OCI-LY1 (cell line): ENCODE results near the gene SLC6A19.

ENCODE experiments used
- H2AFZ ChIP-seq: fragments of 200-600 bp; sonication (generic), shearing (Covaris generic); 2 replicates; pipeline ENCODE4 v1.6.0; 2014; ENCODE audit warnings: antibody characterized with exemption, mild to moderate bottlenecking, low read length
- H3F3A ChIP-seq: fragments of 200-600 bp; sonication (generic), shearing (Covaris generic); 2 replicates; pipeline ENCODE4 v1.6.0; 2014; ENCODE audit warnings: mild to moderate bottlenecking, antibody characterized with exemption, low read length, moderate library complexity; ENCODE audit not compliant: insufficient read depth
- H3K27ac ChIP-seq: fragments of 200-600 bp; sonication (generic); 2 replicates; pipeline ENCODE4 v1.5.1; 2014; ENCODE audit warnings: low read length, mixed run types, mild to moderate bottlenecking, low read depth; ENCODE audit not compliant: poor library complexity, severe bottlenecking
- H3K27me3 ChIP-seq: fragments of 200-600 bp; sonication (generic); 2 replicates; pipeline ENCODE4 v1.6.0; 2014; ENCODE audit warnings: antibody characterized with exemption, mild to moderate bottlenecking, low read length, moderate library complexity; ENCODE audit not compliant: insufficient read depth
- H3K36me3 ChIP-seq: fragments of 200-600 bp; sonication (generic); 2 replicates; pipeline ENCODE4 v1.6.1; 2014; ENCODE audit warnings: mild to moderate bottlenecking, antibody characterized with exemption, low read length, moderate library complexity, mixed read lengths; ENCODE audit not compliant: insufficient read depth
- H3K4me1 ChIP-seq: fragments of 200-600 bp; sonication (generic); 2 replicates; pipeline ENCODE4 v1.5.1; 2014; ENCODE audit warnings: mild to moderate bottlenecking, low read length, moderate library complexity; ENCODE audit not compliant: insufficient read depth, severe bottlenecking
- H3K4me2 ChIP-seq: fragments of 200-600 bp; sonication (generic), shearing (Covaris generic); 2 replicates; pipeline ENCODE4 v1.6.1; 2014; ENCODE audit warnings: low read length
- H3K4me3 ChIP-seq: fragments of 200-600 bp; sonication (generic); 2 replicates; pipeline ENCODE4 v1.5.1; 2014; ENCODE audit warnings: low read length, low read depth, mild to moderate bottlenecking, mixed read lengths; ENCODE audit not compliant: poor library complexity, severe bottlenecking
- H3K79me2 ChIP-seq: fragments of 200-600 bp; shearing (Covaris generic); 2 replicates; pipeline ENCODE4 v1.6.1; 2016; ENCODE audit warnings: mixed run types, low read length, mixed read lengths; ENCODE audit not compliant: insufficient read depth
- H3K9ac ChIP-seq: fragments of 200-600 bp; sonication (generic), shearing (Covaris generic); 2 replicates; pipeline ENCODE4 v1.6.1; 2014; ENCODE audit warnings: mild to moderate bottlenecking, low read length, mixed read lengths
- H3K9me2 ChIP-seq: fragments of 200-600 bp; sonication (generic), shearing (Covaris generic); 2 replicates; pipeline ENCODE4 v1.6.1; 2014; ENCODE audit warnings: low read depth, mild to moderate bottlenecking, low read length, mixed read lengths
- H3K9me3 ChIP-seq: fragments of 200-600 bp; shearing (Covaris generic); 2 replicates; pipeline ENCODE4 v1.6.1; 2014; ENCODE audit warnings: low read length, mixed read lengths
- H4K20me1 ChIP-seq: fragments of 200-600 bp; sonication (generic), shearing (Covaris generic); 2 replicates; pipeline ENCODE4 v1.6.0; 2016; ENCODE audit warnings: mild to moderate bottlenecking, low read length; ENCODE audit not compliant: insufficient read depth
- EZH2 ChIP-seq: fragments of 200-600 bp; sonication (generic), shearing (Covaris generic); IDR thresholded peaks from 2 replicates; pipeline ENCODE4 v1.8.0; 2017; ENCODE audit warnings: borderline replicate concordance, mixed run types, mild to moderate bottlenecking, antibody characterized with exemption, low read length, moderate library complexity, mixed read lengths
- TF ChIP-seq, protein P1 (sequence below): fragments of 200-600 bp; sonication (generic), shearing (Covaris generic); IDR thresholded peaks from 2 replicates; pipeline ENCODE4 v1.5.1; 2017; ENCODE audit warnings: mild to moderate bottlenecking, antibody characterized with exemption, low read length, moderate library complexity, mixed read lengths

Gene SLC6A19

DNA sequence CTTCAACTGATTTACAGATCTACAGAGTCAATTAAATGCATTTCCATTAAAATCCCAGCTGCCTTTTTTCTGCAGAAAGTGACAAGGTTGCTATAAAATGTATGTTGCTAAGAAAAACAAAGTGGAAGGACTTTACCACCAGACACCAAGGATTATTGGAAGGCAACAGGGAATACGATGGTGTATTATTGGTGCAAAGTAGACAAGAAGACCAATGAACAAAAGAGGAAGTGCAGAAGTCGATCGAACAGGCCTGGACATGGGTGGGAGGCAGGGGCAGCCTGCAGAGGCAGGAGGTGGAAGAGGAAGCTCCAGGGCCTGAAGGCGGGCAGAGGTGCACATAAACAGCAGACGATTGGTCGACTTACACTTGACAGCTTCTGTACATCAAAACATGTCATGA lies 10.6 kb upstream of the SLC6A19 start:
- H2AFZ ChIP-seq = no peak overlapping the region
- no peak overlapping the region for H3K4me2 ChIP-seq
- H4K20me1 ChIP-seq = no peaks in the 10 kb centered on the region
- H3K36me3 ChIP-seq = no peaks in the 10 kb centered on the region
- no peaks in the 10 kb centered on the region for H3F3A ChIP-seq
- no peaks in the 10 kb centered on the region for H3K79me2 ChIP-seq
- H3K4me1 ChIP-seq = no peaks in the 10 kb centered on the region
- H3K9ac ChIP-seq = no peak overlapping the region
- H3K9me3 ChIP-seq = no peaks in the 10 kb centered on the region
- no peaks in the 10 kb centered on the region for H3K9me2 ChIP-seq
- no peak overlapping the region for H3K27ac ChIP-seq
- H3K4me3 ChIP-seq = no peak overlapping the region
- no peaks in the 10 kb centered on the region; the same call in 1 of the 2 replicates for H3K27me3 ChIP-seq
- TF ChIP-seq EZH2 = no peak
- TF ChIP-seq, protein P1, sequence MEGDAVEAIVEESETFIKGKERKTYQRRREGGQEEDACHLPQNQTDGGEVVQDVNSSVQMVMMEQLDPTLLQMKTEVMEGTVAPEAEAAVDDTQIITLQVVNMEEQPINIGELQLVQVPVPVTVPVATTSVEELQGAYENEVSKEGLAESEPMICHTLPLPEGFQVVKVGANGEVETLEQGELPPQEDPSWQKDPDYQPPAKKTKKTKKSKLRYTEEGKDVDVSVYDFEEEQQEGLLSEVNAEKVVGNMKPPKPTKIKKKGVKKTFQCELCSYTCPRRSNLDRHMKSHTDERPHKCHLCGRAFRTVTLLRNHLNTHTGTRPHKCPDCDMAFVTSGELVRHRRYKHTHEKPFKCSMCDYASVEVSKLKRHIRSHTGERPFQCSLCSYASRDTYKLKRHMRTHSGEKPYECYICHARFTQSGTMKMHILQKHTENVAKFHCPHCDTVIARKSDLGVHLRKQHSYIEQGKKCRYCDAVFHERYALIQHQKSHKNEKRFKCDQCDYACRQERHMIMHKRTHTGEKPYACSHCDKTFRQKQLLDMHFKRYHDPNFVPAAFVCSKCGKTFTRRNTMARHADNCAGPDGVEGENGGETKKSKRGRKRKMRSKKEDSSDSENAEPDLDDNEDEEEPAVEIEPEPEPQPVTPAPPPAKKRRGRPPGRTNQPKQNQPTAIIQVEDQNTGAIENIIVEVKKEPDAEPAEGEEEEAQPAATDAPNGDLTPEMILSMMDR = no peak

DNA sequence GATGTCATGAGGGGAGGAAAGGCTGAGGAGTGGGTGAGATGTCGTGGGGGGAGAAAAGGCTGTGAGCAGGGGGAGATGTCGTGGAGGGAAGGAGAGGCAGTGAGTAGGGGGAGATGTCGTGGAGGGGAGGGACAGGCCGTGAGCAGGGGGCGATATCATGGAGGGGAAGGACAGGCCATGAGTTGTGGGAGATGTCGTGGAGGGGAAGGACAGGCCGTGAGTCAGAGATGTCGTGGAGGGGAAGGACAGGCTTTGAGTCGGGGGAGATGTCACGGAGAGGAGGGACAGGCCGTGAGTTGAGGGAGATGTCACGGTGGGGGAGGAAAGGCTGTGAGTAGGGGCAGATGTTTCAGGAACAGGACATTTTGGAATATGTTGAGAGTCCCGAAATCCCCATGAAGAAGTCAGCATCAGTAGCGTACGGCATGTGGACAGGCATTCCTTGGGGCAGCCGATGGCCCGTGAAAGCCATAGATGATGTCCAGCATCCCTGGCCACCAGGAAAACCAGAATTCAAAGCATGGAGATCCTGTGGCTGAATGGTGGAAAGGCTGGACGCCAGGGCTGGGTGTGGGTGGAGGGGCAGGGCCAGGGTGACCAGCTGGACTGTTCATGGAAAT lies 8.3 kb upstream of the SLC6A19 start:
- H3K27me3 ChIP-seq = no peaks in the 10 kb centered on the region; the same call in 1 of the 2 replicates
- no peaks in the 10 kb centered on the region for H3K9me3 ChIP-seq
- no peaks in the 10 kb centered on the region for H3K4me1 ChIP-seq
- no peak overlapping the region for H3K9ac ChIP-seq
- H4K20me1 ChIP-seq = no peaks in the 10 kb centered on the region
- no peak overlapping the region for H3K4me2 ChIP-seq
- H3K79me2 ChIP-seq = no peaks in the 10 kb centered on the region
- H3F3A ChIP-seq = no peaks in the 10 kb centered on the region
- TF ChIP-seq EZH2 = no peak
- TF ChIP-seq, protein P1 = no peak
- no peak overlapping the region for H3K27ac ChIP-seq
- no peaks in the 10 kb centered on the region for H3K36me3 ChIP-seq
- no peak overlapping the region for H2AFZ ChIP-seq
- no peaks in the 10 kb centered on the region for H3K9me2 ChIP-seq
- H3K4me3 ChIP-seq = no peak overlapping the region

DNA sequence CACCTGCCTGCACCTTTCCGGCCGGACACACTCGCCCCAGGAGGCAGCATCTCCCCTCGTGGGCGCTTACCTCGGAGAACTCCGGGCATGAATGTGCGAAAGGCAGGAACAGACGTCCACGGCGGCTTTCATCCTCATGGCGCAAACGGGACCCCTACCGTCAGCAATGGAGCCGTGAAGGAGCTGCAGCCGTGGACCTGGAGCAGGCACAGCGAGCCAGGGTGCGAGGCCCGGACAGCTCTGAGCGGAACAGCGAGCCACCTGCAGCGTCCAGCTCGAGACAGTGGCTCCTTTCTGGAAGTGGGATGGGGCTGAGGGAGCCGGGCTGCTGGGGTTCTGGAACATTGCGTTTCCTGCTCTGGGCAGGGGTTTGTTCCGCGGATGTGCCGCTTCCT lies 7.8 kb upstream of the SLC6A19 start:
- Histone ChIP-seq H3K9me2 (no peaks in the 10 kb centered on the region), H3K27me3 (no peaks in the 10 kb centered on the region; the same call in 1 of the 2 replicates), H3K4me1 (no peaks in the 10 kb centered on the region), H3K36me3 (no peaks in the 10 kb centered on the region), H3K9me3 (no peaks in the 10 kb centered on the region), H3K4me3 (no peak overlapping the region), H3K9ac (no peak overlapping the region), H3K4me2 (no peak overlapping the region), H3K27ac (no peak overlapping the region), H3K79me2 (no peaks in the 10 kb centered on the region), H3F3A (no peaks in the 10 kb centered on the region), H2AFZ (no peak overlapping the region), H4K20me1 (no peaks in the 10 kb centered on the region)
- TF ChIP-seq EZH2 = no peak
- TF ChIP-seq, protein P1 = no peak
